HepG2 (cell line): ENCODE measurements around the gene APOL2. TPM values are rescaled to one million over a fixed set of nuclear protein-coding genes. Genes with fewer than 3 reads are reported as not detected.
"Not testable (repeated sequence)": the region's sequence is repeated elsewhere in the genome, so short reads cannot be mapped to it uniquely, and the experiment has no call there.

Source experiments
- ASH2L ChIP-seq: fragments of 300-600, 200-600 bp; sonication (generic); IDR thresholded peaks from 2 replicates; pipeline ENCODE4 v1.7.0; 2017; ENCODE audit warnings: low read depth, mild to moderate bottlenecking, moderate library complexity, mixed read lengths, low read length; ENCODE audit not compliant: insufficient read length
- CREM ChIP-seq, 2 experiments: sonication (generic) in 1 of 2; formaldehyde crosslinking in 1 of 2; IDR thresholded peaks; 2 replicates each; pipeline versions ENCODE4 v1.4.0 to v1.6.1; 2016 to 2020; ENCODE audit warnings: antibody characterized with exemption in 1 of 2, mild to moderate bottlenecking in 1 of 2, missing genetic modification reagents in 1 of 2
- FOXC1 ChIP-seq: sonication (generic); formaldehyde crosslinking; IDR thresholded peaks from 2 replicates; pipeline ENCODE4 v1.8.0; 2022; ENCODE audit warnings: mild to moderate bottlenecking, missing genetic modification reagents, borderline replicate concordance
- GATAD2A ChIP-seq: IDR thresholded peaks from 2 replicates; pipeline ENCODE4 v1.6.1; 2016
- HDAC2 ChIP-seq: sonication (generic); formaldehyde crosslinking; IDR thresholded peaks from 2 replicates; pipeline ENCODE4 v1.4.0; 2020; ENCODE audit warnings: missing genetic modification reagents
- HMG20A ChIP-seq: IDR thresholded peaks from 2 replicates; pipeline ENCODE4 v1.6.1; 2016; ENCODE audit warnings: borderline replicate concordance
- JUND ChIP-seq: sonication (generic); formaldehyde crosslinking; IDR thresholded peaks from 2 replicates; pipeline ENCODE4 v1.8.0; 2022; ENCODE audit warnings: mild to moderate bottlenecking, missing genetic modification reagents
- MYC ChIP-seq: sonication (generic); formaldehyde crosslinking; IDR thresholded peaks from 2 replicates; pipeline ENCODE4 v1.9.0; 2021; ENCODE audit warnings: missing genetic modification reagents, borderline replicate concordance
- NR2F1 ChIP-seq, 2 experiments: fragments of 450-650 bp in 1 of 2; formaldehyde crosslinking in 1 of 2; IDR thresholded peaks; 2 replicates each; pipeline versions ENCODE4 v1.5.0 to v1.6.1; 2016 to 2020; ENCODE audit warnings: mild to moderate bottlenecking in 1 of 2, missing compliant biosample characterization in 1 of 2, missing genetic modification reagents in 1 of 2, moderate library complexity in 1 of 2
- PATZ1 ChIP-seq: sonication (generic); formaldehyde crosslinking; IDR thresholded peaks from 2 replicates; pipeline ENCODE4 v1.4.0; 2020; ENCODE audit warnings: missing genetic modification reagents
- PHF20 ChIP-seq: sonication (generic); formaldehyde crosslinking; IDR thresholded peaks from 2 replicates; pipeline ENCODE4 v1.5.0; 2020; ENCODE audit warnings: mild to moderate bottlenecking, missing genetic modification reagents
- PHF21A ChIP-seq: sonication (generic); formaldehyde crosslinking; IDR thresholded peaks from 2 replicates; pipeline ENCODE4 v1.5.0; 2020; ENCODE audit warnings: mild to moderate bottlenecking, missing genetic modification reagents
- RBFOX2 ChIP-seq: fragments of 200-400 bp; formaldehyde crosslinking; IDR thresholded peaks from 2 replicates; pipeline ENCODE4 v1.6.1; 2017; ENCODE audit warnings: low read depth, mild to moderate bottlenecking, low read length
- TBX2 ChIP-seq: sonication (generic); formaldehyde crosslinking; IDR thresholded peaks from 2 replicates; pipeline ENCODE4 v1.5.0; 2020; ENCODE audit warnings: missing genetic modification reagents, mild to moderate bottlenecking, borderline replicate concordance
- ZBTB34 ChIP-seq: sonication (generic); formaldehyde crosslinking; IDR thresholded peaks from 2 replicates; pipeline ENCODE4 v1.8.0; 2022; ENCODE audit warnings: mild to moderate bottlenecking, missing genetic modification reagents
- ZFX ChIP-seq: sonication (generic); formaldehyde crosslinking; IDR thresholded peaks from 2 replicates; pipeline ENCODE4 v1.4.0; 2020; ENCODE audit warnings: mild to moderate bottlenecking, low read depth, missing genetic modification reagents, moderate library complexity
- ZNF331 ChIP-seq: sonication (generic); formaldehyde crosslinking; IDR thresholded peaks from 2 replicates; pipeline ENCODE4 v1.4.0; 2020; ENCODE audit warnings: missing genetic modification reagents
- ZNF350 ChIP-seq: sonication (generic); formaldehyde crosslinking; IDR thresholded peaks from 2 replicates; pipeline ENCODE4 v1.4.0; 2020; ENCODE audit warnings: mild to moderate bottlenecking, low read depth, missing genetic modification reagents, borderline replicate concordance
- ZNF414 ChIP-seq: sonication (generic); formaldehyde crosslinking; IDR thresholded peaks from 2 replicates; pipeline ENCODE4 v1.5.0; 2020; ENCODE audit warnings: missing genetic modification reagents
- ZNF501 ChIP-seq: sonication (generic); formaldehyde crosslinking; IDR thresholded peaks from 2 replicates; pipeline ENCODE4 v1.5.1; 2020; ENCODE audit warnings: mild to moderate bottlenecking, moderate library complexity, missing genetic modification reagents
- ZNF580 ChIP-seq: IDR thresholded peaks from 2 replicates; pipeline ENCODE4 v1.6.1; 2016; ENCODE audit warnings: low read depth, borderline replicate concordance
- ZNF614 ChIP-seq: IDR thresholded peaks from 2 replicates; pipeline ENCODE4 v1.6.1; 2018; ENCODE audit warnings: missing biosample characterization, missing genetic modification reagents, inconsistent platforms, borderline replicate concordance
- ZNF761 ChIP-seq: sonication (generic); formaldehyde crosslinking; conservative IDR thresholded peaks from 2 replicates; pipeline ENCODE4 v1.4.0; 2020; ENCODE audit warnings: mild to moderate bottlenecking, missing genetic modification reagents
- polyA plus RNA-seq, 8 experiments: library from polyadenylated mRNA; depleted of rRNA in 3 of 8; stranded (reverse) in 7 of 8; unstranded in 1 of 8; fragments of >200 nt; fragmentation: Illumina TruSeq in 4 of 8; extraction: Trizol in 4 of 8; gene quantifications; 2 replicates each; pipeline versions ENCODE4 v1.2.1 to v1.2.3, GENCODE V29; 2011 to 2016; ENCODE audit warnings: low read depth in 4 of 8, missing spikeins in 1 of 8, mixed read lengths in 1 of 8; ENCODE audit not compliant: insufficient read depth in 1 of 8
- total RNA-seq, 5 experiments: library from RNA; depleted of rRNA; stranded (reverse); fragments of >200 nt; fragmentation: Illumina TruSeq; extraction: Trizol; gene quantifications; 2 replicates each; pipeline ENCODE4 v1.2.3, GENCODE V29; 2016; ENCODE audit warnings: low read depth in 1 of 5

APOL2 gene
- total and polyA plus RNA-seq, 2 of the 13 experiments (the other 11 are each of a cell fraction or from before 2014, with no cell fraction given): 28.7 to 51.2 TPM

- TF ChIP-seq PATZ1 (CRISPR knock-in tag) (peak; percentile 63), HMG20A (CRISPR knock-in tag) (peak; percentile 22; the same call in 1 of the 2 replicates), CREM (IDR thresholded peaks at IDR 0.05) (peak; percentile 46; the same call in 1 of the 2 replicates), HDAC2 (peak; percentile 60; the same call in 1 of the 2 replicates), TBX2 (peak; percentile 77), FOXC1 (CRISPR knock-in tag) (0 out of 2 replicates have a peak, but pooled peaks have one; percentile 54), ZNF331 (CRISPR knock-in tag) (0 out of 2 replicates have a peak, but pooled peaks have one; percentile 42), ASH2L (peak; percentile 64), ZNF761 (CRISPR knock-in tag) (0 out of 2 replicates have a peak, but pooled peaks have one; percentile 3), NR2F1 (CRISPR knock-in tag; IDR thresholded peaks at IDR 0.05) (peak in 1 of 2 experiments; percentile 37; a peak in 1 of 4 replicates), ZNF501 (CRISPR knock-in tag) (peak; percentile 68; the same call in 1 of the 2 replicates), ZNF614 (CRISPR knock-in tag) (peak; percentile 42; the same call in 1 of the 2 replicates), RBFOX2 (peak; percentile 48), PHF20 (0 out of 2 replicates have a peak, but pooled peaks have one; percentile 19), ZNF414 (CRISPR knock-in tag) (0 out of 2 replicates have a peak, but pooled peaks have one; percentile 63), ZBTB34 (CRISPR knock-in tag) (peak; percentile 44; the same call in 1 of the 2 replicates), PHF21A (CRISPR knock-in tag) (peak; percentile 90), ZNF580 (0 out of 2 replicates have a peak, but pooled peaks have one; percentile 17), ZFX (CRISPR knock-in tag) (peak; percentile 90), GATAD2A (CRISPR knock-in tag) (peak; percentile 64; the same call in 1 of the 2 replicates), MYC (CRISPR knock-in tag) (peak; percentile 38; the same call in 1 of the 2 replicates), JUND (0 out of 2 replicates have a peak, but pooled peaks have one; percentile 34), ZNF350 (CRISPR knock-in tag) (peak; percentile 17; the same call in 1 of the 2 replicates)
- not testable (repeated sequence) for TF ChIP-seq CREM (CRISPR knock-in tag; IDR thresholded peaks at IDR 0.05)
These were observed 11.1 kb upstream of the APOL2 start (continued) for GRCh38 chr22:36250292-36250960.
